ENCODE measurements around the gene P2RY14.

DNA sequence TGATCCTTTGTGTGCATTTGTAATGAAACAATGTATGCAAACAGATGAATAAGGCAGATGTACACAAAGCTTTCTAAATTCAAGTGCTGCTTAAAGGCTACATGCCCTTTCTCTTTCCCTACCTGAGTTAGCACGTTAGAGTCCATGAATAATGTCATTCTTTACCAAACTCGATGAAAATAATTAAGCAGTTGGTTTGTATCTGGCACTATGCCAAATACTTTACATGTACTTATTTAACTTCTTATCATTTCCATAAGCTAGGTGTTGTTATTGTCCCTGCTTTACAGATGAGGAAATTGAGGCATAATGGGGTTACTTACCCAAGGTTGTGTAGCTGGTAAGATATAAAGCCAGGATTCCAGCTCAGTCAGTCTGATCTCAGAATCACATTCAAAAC, 77.8 kb downstream of the P2RY14 start:
- no peak for TF ChIP-seq CTCF (IDR thresholded peaks at IDR 0.05)
- TF ChIP-seq POLR2A (IDR thresholded peaks at IDR 0.05), result no peak
- TF ChIP-seq POLR2AphosphoS5 (IDR thresholded peaks at IDR 0.05), result no peak
- no peak for TF ChIP-seq EP300 (IDR thresholded peaks at IDR 0.05)

All from stomach (tissue), 4 donors.